ENCODE measurements around the gene CUBN. TPM values are rescaled to one million over a fixed set of nuclear protein-coding genes. Genes with fewer than 3 reads are reported as not detected.

CUBN gene
- 1 to 10 TPM in 1 of 2 donors, under 1 TPM in 1; 0.75 to 1.3 TPM for total RNA-seq
- 1.9 TPM for polyA plus RNA-seq (2013, experiment 1 of 2)
- polyA plus RNA-seq (2013, experiment 2 of 2): 2.2 TPM
- long read RNA-seq, experiment 1, partial matches to known transcripts: 1 of 1 reads
- long read RNA-seq, experiment 1, other reads (novel, unspliced or antisense): 0 of 1 reads
- long read RNA-seq, experiment 2, partial matches to known transcripts: 1 of 3 reads
- long read RNA-seq, experiment 2, other reads (novel, unspliced or antisense): 2 of 3 reads
- long read RNA-seq, experiment 3, partial matches to known transcripts: 0 of 1 reads
- long read RNA-seq, experiment 3, other reads (novel, unspliced or antisense): 1 of 1 reads
- long read RNA-seq, experiment 4: 0 reads

- H3K27me3 Mint-ChIP-seq (ENCODE audit: insufficient read depth): peaks cover 2% of the 10 kb centered on the region
- no peaks in the 10 kb centered on the region for H3K4me1 ChIP-seq (ENCODE audit: control insufficient read depth, insufficient read depth, low read length)
- TF ChIP-seq, protein P1, sequence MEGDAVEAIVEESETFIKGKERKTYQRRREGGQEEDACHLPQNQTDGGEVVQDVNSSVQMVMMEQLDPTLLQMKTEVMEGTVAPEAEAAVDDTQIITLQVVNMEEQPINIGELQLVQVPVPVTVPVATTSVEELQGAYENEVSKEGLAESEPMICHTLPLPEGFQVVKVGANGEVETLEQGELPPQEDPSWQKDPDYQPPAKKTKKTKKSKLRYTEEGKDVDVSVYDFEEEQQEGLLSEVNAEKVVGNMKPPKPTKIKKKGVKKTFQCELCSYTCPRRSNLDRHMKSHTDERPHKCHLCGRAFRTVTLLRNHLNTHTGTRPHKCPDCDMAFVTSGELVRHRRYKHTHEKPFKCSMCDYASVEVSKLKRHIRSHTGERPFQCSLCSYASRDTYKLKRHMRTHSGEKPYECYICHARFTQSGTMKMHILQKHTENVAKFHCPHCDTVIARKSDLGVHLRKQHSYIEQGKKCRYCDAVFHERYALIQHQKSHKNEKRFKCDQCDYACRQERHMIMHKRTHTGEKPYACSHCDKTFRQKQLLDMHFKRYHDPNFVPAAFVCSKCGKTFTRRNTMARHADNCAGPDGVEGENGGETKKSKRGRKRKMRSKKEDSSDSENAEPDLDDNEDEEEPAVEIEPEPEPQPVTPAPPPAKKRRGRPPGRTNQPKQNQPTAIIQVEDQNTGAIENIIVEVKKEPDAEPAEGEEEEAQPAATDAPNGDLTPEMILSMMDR (conservative IDR thresholded peaks at IDR 0.05): no peak
- no peak within 1 kb of the TSS for H3K9ac ChIP-seq (ENCODE audit: extremely low read depth, low read length, poor library complexity, severe bottlenecking)
- H3K9me3 ChIP-seq (ENCODE audit: control insufficient read depth, low read length): no peaks in the 10 kb centered on the region
- H3K9me3 Mint-ChIP-seq: no peaks in the 10 kb centered on the region
- DNase-seq: no peak
- no peaks in the 10 kb centered on the region for H3K27me3 ChIP-seq (ENCODE audit: control insufficient read depth, insufficient read depth, low read length, poor library complexity, severe bottlenecking)
- no peak within 1 kb of the TSS for H3K4me3 Mint-ChIP-seq
- no peak within 1 kb of the TSS for H3K4me3 ChIP-seq (ENCODE audit: low read length)
- peaks cover 14% of the 10 kb centered on the region for H3K4me1 Mint-ChIP-seq
- 92 to 96% methylated on average over 1 of the region's 1 CpG for WGBS, 2 experiments (ENCODE audit: insufficient coverage in 1 of 2, insufficient read length in 1 of 2)
- no peak within 1 kb of the TSS for H3K27ac ChIP-seq (ENCODE audit: low read depth, low read length)
- no peaks in the 10 kb centered on the region for H3K36me3 Mint-ChIP-seq (ENCODE audit: low read depth)
- H3K27ac Mint-ChIP-seq: no peak within 1 kb of the TSS
- H3K36me3 ChIP-seq (ENCODE audit: control insufficient read depth, insufficient read depth, low read length): no peaks in the 10 kb centered on the region
These were observed at the start of gene CUBN for GRCh38 chr10:17129741-17130140. Gene CUBN (minus strand): TSS chr10:17129811. CDS start chr10:17129765, 46 bp downstream.

DNA sequence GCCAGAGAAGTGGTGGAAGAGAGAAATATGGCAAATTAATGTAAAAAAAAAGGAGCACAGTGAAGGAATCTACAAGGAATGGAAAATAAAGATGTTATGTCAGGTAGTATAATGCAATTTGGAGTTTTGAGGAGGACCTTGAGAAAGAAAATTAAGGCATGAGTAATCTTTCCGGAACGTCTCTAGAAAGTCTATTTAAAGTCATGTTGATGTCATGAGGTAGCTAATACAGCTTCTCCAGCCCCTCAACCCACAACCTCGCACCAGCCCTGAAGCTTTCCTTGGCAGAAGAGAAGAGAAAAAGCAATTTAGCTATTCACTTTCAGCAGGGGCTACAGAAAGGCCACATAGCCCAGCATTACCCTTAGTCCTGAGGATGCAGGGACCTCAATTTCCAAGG lies 49.4 kb upstream of the CUBN start:
- Histone ChIP-seq H3K4me1 (ENCODE audit: control insufficient read depth, insufficient read depth, low read length) (no peaks in the 10 kb centered on the region), H3K27me3 (ENCODE audit: control insufficient read depth, insufficient read depth, low read length, poor library complexity, severe bottlenecking) (no peaks in the 10 kb centered on the region), H3K9me3 (ENCODE audit: control insufficient read depth, low read length) (no peaks in the 10 kb centered on the region), H3K9ac (ENCODE audit: extremely low read depth, low read length, poor library complexity, severe bottlenecking) (no peak overlapping the region), H3K27ac (ENCODE audit: low read depth, low read length) (no peak overlapping the region), H3K4me3 (ENCODE audit: low read length) (no peak overlapping the region), H3K36me3 (ENCODE audit: control insufficient read depth, insufficient read depth, low read length) (no peaks in the 10 kb centered on the region)
- TF ChIP-seq, protein P1 (conservative IDR thresholded peaks at IDR 0.05): no peak
- peaks cover 12% of the 10 kb centered on the region for H3K4me1 Mint-ChIP-seq
- DNase-seq: no peak
- no peak overlapping the region for H3K27ac Mint-ChIP-seq
- no peak overlapping the region for H3K4me3 Mint-ChIP-seq
- H3K9me3 Mint-ChIP-seq: no peaks in the 10 kb centered on the region
- 91 to 95% methylated on average over 3 of the region's 3 CpGs for WGBS, 2 experiments (ENCODE audit: insufficient coverage in 1 of 2, insufficient read length in 1 of 2)
- no peaks in the 10 kb centered on the region for H3K36me3 Mint-ChIP-seq (ENCODE audit: low read depth)
- H3K27me3 Mint-ChIP-seq (ENCODE audit: insufficient read depth): no peaks in the 10 kb centered on the region

- no peak overlapping the region for H3K27ac ChIP-seq (ENCODE audit: low read depth, low read length)
- H3K9me3 ChIP-seq (ENCODE audit: control insufficient read depth, low read length): no peaks in the 10 kb centered on the region
- H3K4me3 ChIP-seq (ENCODE audit: low read length): no peak overlapping the region
- no peaks in the 10 kb centered on the region for H3K4me1 ChIP-seq (ENCODE audit: control insufficient read depth, insufficient read depth, low read length)
- H3K4me1 Mint-ChIP-seq: peaks cover 12% of the 10 kb centered on the region
- H3K27ac Mint-ChIP-seq: no peak overlapping the region
- H3K27me3 ChIP-seq (ENCODE audit: control insufficient read depth, insufficient read depth, low read length, poor library complexity, severe bottlenecking): no peaks in the 10 kb centered on the region
- H3K36me3 Mint-ChIP-seq (ENCODE audit: low read depth): no peaks in the 10 kb centered on the region
- H3K36me3 ChIP-seq (ENCODE audit: control insufficient read depth, insufficient read depth, low read length): no peaks in the 10 kb centered on the region
- no peak overlapping the region for H3K4me3 Mint-ChIP-seq
- H3K9me3 Mint-ChIP-seq: no peaks in the 10 kb centered on the region
- TF ChIP-seq, protein P1 (conservative IDR thresholded peaks at IDR 0.05): no peak
- no peak overlapping the region for H3K9ac ChIP-seq (ENCODE audit: extremely low read depth, low read length, poor library complexity, severe bottlenecking)
- H3K27me3 Mint-ChIP-seq (ENCODE audit: insufficient read depth): no peaks in the 10 kb centered on the region
- DNase-seq: no peak
- WGBS, 2 experiments (ENCODE audit: insufficient coverage in 1 of 2, insufficient read length in 1 of 2): 100% methylated on average over 1 of the region's 1 CpG
These were observed 48.4 kb upstream of the CUBN start for GRCh38 chr10:17178006-17178405.

All from endodermal cell (in vitro differentiated cells).